Measurements from ENCODE around the gene COL9A3.

COL9A3 gene

DNA sequence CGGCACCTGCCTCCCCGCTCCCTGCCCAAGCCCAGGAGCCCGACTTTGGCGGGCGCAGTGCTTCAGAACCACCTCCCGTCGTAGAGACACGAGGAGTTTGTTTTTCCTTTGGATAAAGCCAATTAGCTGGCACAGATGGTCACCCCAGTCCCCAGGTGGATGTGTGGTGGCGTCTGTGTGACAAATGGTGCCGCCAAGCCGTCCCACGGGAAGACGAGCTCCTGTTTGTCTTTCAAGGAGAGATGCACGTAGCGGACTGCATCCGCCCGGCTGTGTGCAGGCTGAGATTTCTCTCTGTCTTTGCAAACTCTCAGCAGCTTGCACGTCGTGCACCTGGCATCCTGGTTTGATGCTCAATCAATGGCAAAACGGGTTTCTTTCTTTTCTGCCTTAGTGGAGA, 36.6 kb upstream of the COL9A3 start:
- H3K27ac ChIP-seq, result no peak overlapping the region
- peaks cover 0 to 68% of the 10 kb centered on the region in 2 donors for H3K27me3 ChIP-seq
- no peaks in the 10 kb centered on the region for H3K4me1 ChIP-seq
- H3K4me3 ChIP-seq, result no peak overlapping the region
- no peaks in the 10 kb centered on the region for H3K9me3 ChIP-seq
- DNase-seq, result no peak
- TF ChIP-seq CTCF (IDR thresholded peaks at IDR 0.05), result no peak
- intact Hi-C loops (cut with DNase I; ENCODE audit: low total_unique reads), result loop anchor here (5.0 kb wide), 1 partner anchor 108 kb away; no protein-coding TSS in a partner anchor
- H3K36me3 ChIP-seq, result no peaks in the 10 kb centered on the region

- Histone ChIP-seq H3K4me1 (no peaks in the 10 kb centered on the region), H3K36me3 (no peaks in the 10 kb centered on the region), H3K9me3 (no peaks in the 10 kb centered on the region), H3K27ac (no peak overlapping the region), H3K27me3 (peaks cover 0 to 68% of the 10 kb centered on the region in 2 donors), H3K4me3 (no peak overlapping the region)
- no peak for TF ChIP-seq CTCF (IDR thresholded peaks at IDR 0.05)
- DNase-seq, result no peak
- intact Hi-C loops (cut with DNase I; ENCODE audit: low total_unique reads), result loop anchor here (5.0 kb wide), 1 partner anchor 108 kb away; no protein-coding TSS in a partner anchor
Measured at GRCh38 chr20:62780696-62781095, 36.2 kb upstream of the COL9A3 start.

DNA sequence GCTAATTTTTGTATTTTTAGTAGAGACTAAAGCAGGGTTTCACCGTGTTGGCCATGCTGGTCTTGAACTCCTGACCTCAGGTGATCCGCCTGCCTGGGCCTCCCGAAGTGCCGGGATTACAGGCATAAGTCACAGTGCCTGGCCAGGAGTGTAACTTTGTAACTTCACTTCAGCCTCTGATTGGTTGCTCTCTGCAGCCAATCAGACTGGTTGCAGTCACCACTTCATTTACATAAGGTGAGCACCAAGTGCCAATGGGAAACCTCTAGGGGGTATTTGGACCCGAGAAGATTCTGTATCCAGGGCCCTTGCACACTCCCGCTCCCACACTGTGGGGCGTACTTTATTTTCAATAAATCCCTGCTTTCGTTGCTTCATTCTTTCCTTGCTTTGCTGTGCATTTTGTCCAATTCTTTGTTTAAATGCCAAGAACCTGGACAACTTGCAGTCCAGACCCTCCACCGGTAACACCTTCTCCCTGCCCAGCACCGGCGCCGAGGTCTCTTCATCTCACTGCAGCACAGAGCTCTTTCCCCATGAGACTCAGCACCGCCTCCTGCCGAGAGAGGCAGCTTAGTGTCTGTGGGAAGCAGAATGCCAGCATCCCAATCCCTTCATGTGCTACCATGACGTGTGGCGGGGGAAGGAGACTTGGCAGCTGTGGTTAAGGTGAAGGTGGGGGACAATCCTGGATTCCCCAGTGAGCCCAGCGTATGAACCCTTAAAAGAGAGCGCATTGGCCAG, 34.5 kb upstream of the COL9A3 start:
- H3K9me3 ChIP-seq, result no peaks in the 10 kb centered on the region
- peaks cover 0 to 72% of the 10 kb centered on the region in 2 donors for H3K27me3 ChIP-seq
- TF ChIP-seq CTCF (IDR thresholded peaks at IDR 0.05), result no peak
- H3K4me3 ChIP-seq, result no peak overlapping the region
- H3K27ac ChIP-seq, result no peak overlapping the region
- intact Hi-C loops (cut with DNase I; ENCODE audit: low total_unique reads), result loop anchor here (5.0 kb wide), 1 partner anchor 110 kb away; no protein-coding TSS in a partner anchor
- no peaks in the 10 kb centered on the region for H3K36me3 ChIP-seq
- no peak for DNase-seq
- H3K4me1 ChIP-seq, result no peaks in the 10 kb centered on the region

- Histone ChIP-seq H3K4me3 (no peak overlapping the region), H3K27ac (no peak overlapping the region), H3K36me3 (no peaks in the 10 kb centered on the region), H3K9me3 (no peaks in the 10 kb centered on the region), H3K4me1 (no peaks in the 10 kb centered on the region), H3K27me3 (peaks cover 0 to 71% of the 10 kb centered on the region in 2 donors)
- TF ChIP-seq CTCF (IDR thresholded peaks at IDR 0.05), result no peak
- intact Hi-C loops (cut with DNase I; ENCODE audit: low total_unique reads), result loop anchor here (5.0 kb wide), 1 partner anchor 111 kb away; no protein-coding TSS in a partner anchor
- no peak for DNase-seq
Measured at GRCh38 chr20:62782893-62783278, 34.0 kb upstream of the COL9A3 start.

- no peak for DNase-seq
- intact Hi-C loops (cut with DNase I; ENCODE audit: low total_unique reads), result loop anchor here (5.0 kb wide), 1 partner anchor 112 kb away; no protein-coding TSS in a partner anchor
- H3K36me3 ChIP-seq, result no peaks in the 10 kb centered on the region
- no peak for TF ChIP-seq CTCF (IDR thresholded peaks at IDR 0.05)
- no peaks in the 10 kb centered on the region for H3K9me3 ChIP-seq
- H3K4me1 ChIP-seq, result no peaks in the 10 kb centered on the region
- H3K27me3 ChIP-seq, result peaks cover 0 to 64% of the 10 kb centered on the region in 2 donors
- H3K27ac ChIP-seq, result no peak overlapping the region
- no peak overlapping the region for H3K4me3 ChIP-seq
Measured at GRCh38 chr20:62784497-62784896, 32.4 kb upstream of the COL9A3 start.
